NT2/D1 (cell line): Measurements from ENCODE around the gene LRRC32.

Source experiments
- DNase-seq: peaks from one replicate; pipeline ENCODE4 v3.0.0-alpha.2; 2011; ENCODE audit warnings: low read depth, low spot score
- H3K27me3 ChIP-seq: 2 replicates; pipeline ENCODE4 v1.6.0; 2011; ENCODE audit warnings: mild to moderate bottlenecking; ENCODE audit not compliant: insufficient read length, insufficient read depth
- H3K36me3 ChIP-seq: 2 replicates; pipeline ENCODE4 v1.6.1; 2011; ENCODE audit warnings: mild to moderate bottlenecking, low read length, mixed read lengths; ENCODE audit not compliant: insufficient read depth, insufficient read length
- H3K4me1 ChIP-seq: 2 replicates; pipeline ENCODE4 v1.5.1; 2011; ENCODE audit not compliant: insufficient read depth, insufficient read length
- H3K4me3 ChIP-seq: 2 replicates; pipeline ENCODE4 v1.5.1; 2011; ENCODE audit warnings: low read depth; ENCODE audit not compliant: insufficient read length
- H3K9ac ChIP-seq: 2 replicates; pipeline ENCODE4 v1.6.0; 2011; ENCODE audit warnings: low read depth; ENCODE audit not compliant: insufficient read length
- H3K9me3 ChIP-seq: 2 replicates; pipeline ENCODE4 v1.5.1; 2011; ENCODE audit warnings: mild to moderate bottlenecking, low read length; ENCODE audit not compliant: insufficient read depth
- SUZ12 ChIP-seq: IDR thresholded peaks from 2 replicates; pipeline ENCODE4 v1.6.1; 2011; ENCODE audit not compliant: insufficient read length, insufficient read depth; ENCODE audit errors: extremely low read depth
- YY1 ChIP-seq: IDR thresholded peaks from 2 replicates; pipeline ENCODE4 v1.6.1; 2011; ENCODE audit not compliant: insufficient read length, insufficient read depth
- ZNF274 ChIP-seq: IDR thresholded peaks from 2 replicates; pipeline ENCODE4 v1.6.1; 2011; ENCODE audit warnings: mild to moderate bottlenecking, low read depth, low read length

The LRRC32 gene

GRCh38 chr11:76665172-76665571, 5.4 kb downstream of the LRRC32 start:
- Histone ChIP-seq H3K27me3 (peaks cover 15% of the 10 kb centered on the region), H3K9me3 (no peaks in the 10 kb centered on the region), H3K9ac (no peak overlapping the region), H3K4me3 (no peak overlapping the region), H3K36me3 (peaks cover 23% of the 10 kb centered on the region), H3K4me1 (peaks cover 19% of the 10 kb centered on the region)
- TF ChIP-seq YY1 (no peak), ZNF274 (no peak)
- no peak for DNase-seq

DNA sequence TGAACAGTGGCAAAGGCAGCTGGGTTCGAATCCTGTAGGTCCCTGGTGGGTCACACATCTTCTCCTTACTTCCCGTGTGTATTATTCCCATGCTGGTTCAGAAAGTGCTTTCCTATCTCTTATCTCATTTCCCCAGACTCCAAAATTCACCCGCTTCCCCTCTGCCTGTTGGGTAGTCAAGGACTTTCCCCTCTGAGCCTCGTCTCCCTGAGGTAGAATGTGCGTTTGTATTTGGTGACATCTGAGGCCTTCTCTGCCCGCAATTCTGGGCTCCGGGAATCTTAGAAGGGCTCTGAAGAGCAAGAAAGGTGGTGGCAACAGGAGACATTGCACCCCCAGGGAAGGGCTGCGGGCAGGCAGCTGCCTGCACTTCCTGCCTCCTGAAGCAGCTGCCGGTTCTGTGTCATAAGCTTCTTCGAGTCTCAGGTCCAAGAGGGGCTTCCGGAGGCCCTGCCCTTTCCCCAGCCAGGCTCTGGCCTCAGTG, 5.9 kb downstream of the LRRC32 start:
- Histone ChIP-seq H3K4me1 (peaks cover 13% of the 10 kb centered on the region), H3K4me3 (no peak overlapping the region), H3K9me3 (no peaks in the 10 kb centered on the region), H3K9ac (no peak overlapping the region), H3K36me3 (peaks cover 28% of the 10 kb centered on the region), H3K27me3 (peaks cover 9% of the 10 kb centered on the region)
- TF ChIP-seq SUZ12 (no peak), ZNF274 (no peak), YY1 (no peak)
- DNase-seq = no peak

DNA sequence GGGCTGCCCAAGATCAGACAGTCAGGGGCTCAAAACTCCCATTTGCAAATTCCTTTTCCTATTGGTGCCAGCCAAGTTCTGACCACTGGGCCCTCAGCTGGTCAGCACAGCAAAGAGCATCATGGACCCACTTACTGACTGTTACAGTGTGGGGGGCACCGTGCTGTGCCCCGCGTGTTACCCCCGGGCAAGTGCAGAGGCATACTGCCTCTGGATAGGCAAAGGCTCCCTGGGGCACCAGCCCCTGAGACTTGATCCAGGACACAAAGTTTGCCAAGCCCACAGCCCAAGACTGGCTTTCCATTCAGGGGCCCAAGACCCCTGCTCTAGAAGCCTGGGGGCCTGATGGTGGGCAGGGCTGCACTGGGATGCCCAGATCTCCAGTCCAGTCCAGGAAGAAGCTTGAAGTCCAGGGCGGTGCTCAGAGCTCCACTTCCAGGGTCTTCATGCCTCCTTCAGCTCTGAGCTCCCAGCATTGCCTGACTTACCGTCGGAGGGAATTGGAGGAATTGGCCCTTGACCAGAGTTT, 6.6 kb downstream of the LRRC32 start:
- TF ChIP-seq YY1 = no peak
- TF ChIP-seq ZNF274 = no peak
- no peak for TF ChIP-seq SUZ12
- H3K4me1 ChIP-seq = peaks cover 13% of the 10 kb centered on the region
- H3K36me3 ChIP-seq = peaks cover 30% of the 10 kb centered on the region
- no peaks in the 10 kb centered on the region for H3K9me3 ChIP-seq
- H3K27me3 ChIP-seq = peaks cover 3% of the 10 kb centered on the region
- no peak for DNase-seq
- H3K4me3 ChIP-seq = no peak overlapping the region
- no peak overlapping the region for H3K9ac ChIP-seq

DNA sequence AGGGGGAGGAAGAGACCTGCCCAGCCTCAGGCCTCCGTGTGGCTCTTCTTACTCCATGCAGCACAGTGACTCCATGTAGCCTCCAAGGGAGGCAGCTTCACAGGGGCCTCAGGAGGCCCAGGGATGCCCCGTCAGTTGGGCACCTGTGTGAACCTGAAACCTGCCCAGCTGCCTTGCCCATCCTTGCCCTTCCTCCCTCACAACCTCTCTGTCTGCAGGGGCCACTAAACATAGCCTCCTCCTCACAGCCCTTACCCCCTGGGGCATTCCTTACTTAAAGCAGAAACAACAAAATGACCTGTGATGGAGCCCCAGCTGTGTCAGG, 7.1 kb downstream of the LRRC32 start:
- no peak for TF ChIP-seq YY1
- no peak for TF ChIP-seq SUZ12
- no peak for TF ChIP-seq ZNF274
- Histone ChIP-seq H3K4me3 (no peak overlapping the region), H3K9me3 (no peaks in the 10 kb centered on the region), H3K36me3 (peaks cover 30% of the 10 kb centered on the region), H3K9ac (no peak overlapping the region), H3K27me3 (no peaks in the 10 kb centered on the region), H3K4me1 (peaks cover 13% of the 10 kb centered on the region)
- no peak for DNase-seq

GRCh38 chr11:76662656-76663485, 7.7 kb downstream of the LRRC32 start:
- Histone ChIP-seq H3K36me3 (peaks cover 35% of the 10 kb centered on the region), H3K4me1 (peaks cover 10% of the 10 kb centered on the region), H3K9me3 (no peaks in the 10 kb centered on the region), H3K4me3 (no peak overlapping the region), H3K27me3 (no peaks in the 10 kb centered on the region), H3K9ac (no peak overlapping the region)
- DNase-seq = no peak
- TF ChIP-seq SUZ12 = no peak

DNA sequence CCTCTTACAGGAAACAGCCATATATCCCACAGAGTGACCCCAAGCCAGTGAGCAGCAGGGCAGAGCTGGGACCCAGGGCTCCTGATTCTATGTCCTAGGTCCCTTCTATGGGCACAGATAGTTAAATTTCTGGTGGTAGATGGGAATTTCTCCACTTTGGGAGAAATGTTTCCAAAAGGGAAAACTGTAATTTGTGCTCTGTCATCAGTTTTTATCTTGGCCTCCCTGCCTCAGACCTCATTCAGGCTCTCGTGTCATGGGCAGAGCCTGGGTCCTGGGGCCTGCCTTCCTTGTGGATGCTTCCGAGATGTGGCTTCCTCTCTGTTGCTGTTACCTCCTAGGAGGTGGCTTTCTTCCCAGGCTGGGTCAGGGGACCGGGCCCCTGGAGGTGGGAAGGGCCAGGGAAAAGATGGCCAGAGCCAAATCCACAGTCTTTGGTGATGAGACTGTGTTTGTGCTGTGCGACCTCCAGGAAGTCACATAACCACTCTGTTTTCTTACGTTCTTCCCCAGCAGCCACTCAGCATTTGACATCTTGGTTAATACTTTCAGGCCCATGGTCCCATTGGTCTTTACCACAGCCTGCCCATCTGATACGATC, 8.6 kb downstream of the LRRC32 start:
- no peak for TF ChIP-seq YY1
- TF ChIP-seq ZNF274 = no peak
- TF ChIP-seq SUZ12 = no peak
- H3K4me1 ChIP-seq = peaks cover 10% of the 10 kb centered on the region
- DNase-seq = no peak
- H3K9ac ChIP-seq = no peak overlapping the region
- no peaks in the 10 kb centered on the region for H3K27me3 ChIP-seq
- H3K36me3 ChIP-seq = peaks cover 41% of the 10 kb centered on the region
- H3K4me3 ChIP-seq = no peak overlapping the region
- H3K9me3 ChIP-seq = no peaks in the 10 kb centered on the region

DNA sequence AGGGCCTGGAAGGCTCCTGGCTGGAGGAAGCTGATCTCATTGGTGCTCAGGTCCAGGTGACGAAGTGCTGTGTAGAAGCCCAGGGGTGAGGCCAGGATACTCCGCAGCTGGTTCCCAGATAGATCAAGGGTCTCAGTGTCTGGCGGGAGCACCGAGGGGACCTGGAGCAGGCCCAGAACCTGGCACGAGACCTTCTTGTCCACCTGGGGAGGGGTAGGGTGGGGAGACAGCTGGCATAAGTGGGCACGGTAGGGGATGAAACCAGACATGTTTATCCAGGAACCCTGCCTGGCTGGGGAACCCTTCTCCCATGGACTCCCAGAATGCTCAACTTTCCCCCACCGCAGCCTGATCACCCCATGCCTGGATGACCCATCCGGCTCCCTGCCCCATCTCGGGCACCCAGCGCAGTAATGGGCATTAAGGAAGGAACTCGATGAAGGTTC, 9.2 kb downstream of the LRRC32 start:
- Histone ChIP-seq H3K36me3 (peaks cover 41% of the 10 kb centered on the region), H3K9me3 (no peaks in the 10 kb centered on the region), H3K4me1 (peaks cover 6% of the 10 kb centered on the region), H3K9ac (no peak overlapping the region), H3K27me3 (no peaks in the 10 kb centered on the region), H3K4me3 (no peak overlapping the region)
- TF ChIP-seq YY1 (no peak), ZNF274 (no peak), SUZ12 (no peak)
- DNase-seq = no peak
